Type B pancreatic cell (in vitro differentiated cells): ENCODE measurements around the gene BIN1. TPM values are rescaled to one million over a fixed set of nuclear protein-coding genes. Genes with fewer than 3 reads are reported as not detected.

Source experiments
- DNase-seq: peaks from one replicate; pipeline ENCODE4 v3.0.0; 2021; ENCODE audit warnings: mixed read lengths; ENCODE audit not compliant: unreplicated experiment; ENCODE audit errors: extremely low spot score
- H3K27ac Mint-ChIP-seq: 2 replicates; pipeline ENCODE4 v1.8.0; 2021; ENCODE audit warnings: mild to moderate bottlenecking, mixed read lengths
- H3K27me3 Mint-ChIP-seq: 2 replicates; pipeline ENCODE4 v1.8.0; 2021; ENCODE audit warnings: mixed read lengths
- H3K36me3 Mint-ChIP-seq: 2 replicates; pipeline ENCODE4 v1.8.0; 2021; ENCODE audit warnings: mixed read lengths
- H3K4me1 Mint-ChIP-seq: one replicate; pipeline ENCODE4 v1.8.0; 2021; ENCODE audit warnings: mixed read lengths; ENCODE audit not compliant: unreplicated experiment
- H3K4me3 Mint-ChIP-seq: 2 replicates; pipeline ENCODE4 v1.8.0; 2021; ENCODE audit warnings: mild to moderate bottlenecking, mixed read lengths
- H3K9me3 Mint-ChIP-seq: 2 replicates; pipeline ENCODE4 v1.8.0; 2021; ENCODE audit warnings: mixed read lengths
- total RNA-seq: library from RNA; stranded (reverse); gene quantifications from 2 replicates; pipeline ENCODE4 v1.2.1, GENCODE V29; 2021; ENCODE audit warnings: low replicate concordance
- TF ChIP-seq, protein P1 (sequence below): fragments of 200-600 bp; sonication (generic); conservative IDR thresholded peaks from 2 replicates; pipeline ENCODE4 v1.5.0; 2021; ENCODE audit warnings: antibody characterized with exemption, mild to moderate bottlenecking

The BIN1 gene
- total RNA-seq, 1 donor from 2014 or later: 63.4 TPM

DNA sequence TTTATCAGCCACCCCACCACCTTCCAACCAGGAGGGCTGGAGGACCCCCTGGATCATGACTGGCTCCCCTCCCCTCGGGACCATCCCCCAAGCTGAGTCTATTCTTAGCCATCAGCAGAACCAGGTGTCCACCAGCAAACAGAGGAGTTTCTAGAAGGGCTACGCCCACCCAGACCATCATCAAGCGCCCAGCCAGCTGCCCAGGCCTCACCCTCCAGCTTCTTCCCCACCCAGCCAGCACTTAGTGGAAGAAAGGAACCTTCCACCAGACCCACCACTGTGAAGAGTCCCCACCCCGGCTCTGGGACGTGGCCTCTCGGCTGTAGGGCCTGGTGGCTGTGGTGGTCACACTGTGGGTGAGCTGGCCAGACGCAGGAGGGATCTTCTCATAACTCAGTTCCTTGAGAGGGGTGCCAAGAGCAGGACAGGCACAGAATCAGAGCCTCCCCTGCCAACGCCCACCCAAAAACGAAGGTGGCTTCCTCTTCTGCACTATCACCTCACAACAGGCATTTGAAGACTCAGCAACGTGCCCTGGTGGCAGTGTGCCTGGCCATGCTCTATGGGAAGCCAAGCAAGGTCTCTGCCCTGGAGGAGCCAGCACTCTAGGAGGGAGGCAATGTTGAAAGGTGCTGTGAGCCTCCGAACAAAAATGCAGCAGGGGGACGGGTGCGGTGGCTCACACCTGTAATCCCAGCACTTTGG lies 19.0 kb downstream of the BIN1 start:
- Mint-ChIP-seq H3K36me3 (peaks cover 4% of the 10 kb centered on the region), H3K4me1 (peaks cover 45% of the 10 kb centered on the region), H3K27me3 (no peaks in the 10 kb centered on the region), H3K27ac (peak overlapping the region; percentile 64), H3K4me3 (no peak overlapping the region), H3K9me3 (no peaks in the 10 kb centered on the region)
- TF ChIP-seq, protein P1, sequence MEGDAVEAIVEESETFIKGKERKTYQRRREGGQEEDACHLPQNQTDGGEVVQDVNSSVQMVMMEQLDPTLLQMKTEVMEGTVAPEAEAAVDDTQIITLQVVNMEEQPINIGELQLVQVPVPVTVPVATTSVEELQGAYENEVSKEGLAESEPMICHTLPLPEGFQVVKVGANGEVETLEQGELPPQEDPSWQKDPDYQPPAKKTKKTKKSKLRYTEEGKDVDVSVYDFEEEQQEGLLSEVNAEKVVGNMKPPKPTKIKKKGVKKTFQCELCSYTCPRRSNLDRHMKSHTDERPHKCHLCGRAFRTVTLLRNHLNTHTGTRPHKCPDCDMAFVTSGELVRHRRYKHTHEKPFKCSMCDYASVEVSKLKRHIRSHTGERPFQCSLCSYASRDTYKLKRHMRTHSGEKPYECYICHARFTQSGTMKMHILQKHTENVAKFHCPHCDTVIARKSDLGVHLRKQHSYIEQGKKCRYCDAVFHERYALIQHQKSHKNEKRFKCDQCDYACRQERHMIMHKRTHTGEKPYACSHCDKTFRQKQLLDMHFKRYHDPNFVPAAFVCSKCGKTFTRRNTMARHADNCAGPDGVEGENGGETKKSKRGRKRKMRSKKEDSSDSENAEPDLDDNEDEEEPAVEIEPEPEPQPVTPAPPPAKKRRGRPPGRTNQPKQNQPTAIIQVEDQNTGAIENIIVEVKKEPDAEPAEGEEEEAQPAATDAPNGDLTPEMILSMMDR: no peak
- no peak for DNase-seq

- Mint-ChIP-seq H3K36me3 (peaks cover 4% of the 10 kb centered on the region), H3K27ac (peak overlapping the region; percentile 64), H3K27me3 (no peaks in the 10 kb centered on the region), H3K4me3 (peak overlapping the region; percentile 70), H3K4me1 (peaks cover 45% of the 10 kb centered on the region), H3K9me3 (no peaks in the 10 kb centered on the region)
- DNase-seq: no peak
- TF ChIP-seq, protein P1: no peak
Observed at GRCh38 chr2:127086990-127087790, 19.8 kb downstream of the BIN1 start.

DNA sequence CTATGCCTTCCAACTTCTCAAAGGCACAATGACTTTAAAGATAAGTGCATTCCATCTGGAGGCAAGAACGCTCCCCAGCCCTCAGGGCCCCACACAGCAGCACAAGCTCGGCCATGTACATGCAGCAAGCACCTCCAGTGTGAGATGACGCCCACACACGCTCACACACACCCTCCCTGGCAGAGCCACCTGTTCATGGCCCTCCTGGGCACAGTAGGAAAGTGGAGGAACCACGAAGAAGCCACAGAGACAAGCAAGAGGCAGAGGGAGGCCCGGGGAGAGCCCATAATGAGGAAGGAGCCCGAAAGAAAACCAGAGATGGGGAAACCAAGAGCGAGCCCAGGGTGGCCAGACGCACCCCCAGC lies 21.7 kb downstream of the BIN1 start:
- H3K4me1 Mint-ChIP-seq: peaks cover 41% of the 10 kb centered on the region
- peak overlapping the region; percentile 89 for H3K27ac Mint-ChIP-seq
- H3K27me3 Mint-ChIP-seq: no peaks in the 10 kb centered on the region
- H3K36me3 Mint-ChIP-seq: peaks cover 4% of the 10 kb centered on the region
- TF ChIP-seq, protein P1: no peak
- no peaks in the 10 kb centered on the region for H3K9me3 Mint-ChIP-seq
- DNase-seq: no peak
- H3K4me3 Mint-ChIP-seq: peak overlapping the region; percentile 79

- Mint-ChIP-seq H3K9me3 (no peaks in the 10 kb centered on the region), H3K36me3 (peaks cover 4% of the 10 kb centered on the region), H3K4me1 (peaks cover 45% of the 10 kb centered on the region), H3K4me3 (no peak overlapping the region), H3K27ac (peak overlapping the region; percentile 89), H3K27me3 (no peaks in the 10 kb centered on the region)
- no peak for DNase-seq
- TF ChIP-seq, protein P1: no peak
Observed at GRCh38 chr2:127084611-127085316, 22.2 kb downstream of the BIN1 start.

DNA sequence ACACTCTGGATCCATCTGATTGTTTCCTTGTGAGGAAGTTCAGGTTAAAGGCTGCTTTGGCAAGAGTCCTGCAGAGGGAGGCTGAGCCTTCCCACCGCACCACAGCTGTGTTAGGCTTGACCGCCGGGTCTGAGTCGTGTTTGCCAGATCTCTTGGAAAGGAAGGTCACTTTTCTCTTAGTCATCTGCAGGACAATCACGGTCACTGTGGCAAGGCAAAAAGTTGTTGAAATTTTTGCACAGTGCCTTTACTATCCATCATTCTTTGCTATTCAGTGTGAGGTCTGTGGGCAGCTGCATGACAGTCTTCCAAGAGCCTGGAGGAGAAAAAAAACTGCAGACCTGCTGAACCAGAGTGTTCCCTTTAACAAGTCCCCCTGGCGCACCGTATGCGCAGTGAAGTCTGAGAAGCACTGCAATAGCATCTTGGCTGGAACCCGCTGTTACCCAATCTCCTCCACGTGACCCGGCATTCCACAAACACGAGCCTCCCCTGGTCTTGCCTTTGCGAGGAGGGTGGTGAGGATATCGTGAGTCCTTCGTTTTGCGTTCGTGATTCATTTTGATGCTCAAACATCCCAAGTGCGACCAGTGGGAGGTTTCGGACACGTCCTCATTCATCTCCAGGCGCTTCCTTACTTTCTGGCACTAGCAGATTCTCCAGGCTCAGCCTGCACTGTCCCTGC lies 23.0 kb downstream of the BIN1 start:
- DNase-seq: no peak
- TF ChIP-seq, protein P1: no peak
- Mint-ChIP-seq H3K27me3 (no peaks in the 10 kb centered on the region), H3K9me3 (no peaks in the 10 kb centered on the region), H3K27ac (peak overlapping the region; percentile 58), H3K4me3 (peak overlapping the region; percentile 27), H3K36me3 (peaks cover 4% of the 10 kb centered on the region), H3K4me1 (peaks cover 51% of the 10 kb centered on the region)
